GM12892 (cell line): ENCODE results near the gene LDLRAD4.

Experiments used
- POLR2A ChIP-seq: IDR thresholded peaks from 2 replicates; pipeline ENCODE4 v1.6.1; 2011; ENCODE audit warnings: low read depth, low read length, control low read depth
- POLR2AphosphoS5 ChIP-seq: IDR thresholded peaks from 2 replicates; pipeline ENCODE4 v1.6.1; 2011; ENCODE audit warnings: low read depth, low read length, control low read depth

- TF ChIP-seq POLR2A: no peak
- no peak for TF ChIP-seq POLR2AphosphoS5
These were observed 73.3 kb downstream of the LDLRAD4 start for GRCh38 chr18:13291745-13292447.
